GM10266 (cell line): ENCODE data around the gene TACC2.

Source experiments
- DNase-seq: peaks from one replicate; pipeline ENCODE4 v3.0.0; 2012; ENCODE audit errors: extremely low spot score
- CTCF ChIP-seq: IDR thresholded peaks from 2 replicates; pipeline ENCODE4 v1.5.1; 2012; ENCODE audit warnings: mild to moderate bottlenecking, low read depth; ENCODE audit not compliant: control insufficient read depth, insufficient read depth; ENCODE audit errors: missing control alignments

Gene TACC2

DNA sequence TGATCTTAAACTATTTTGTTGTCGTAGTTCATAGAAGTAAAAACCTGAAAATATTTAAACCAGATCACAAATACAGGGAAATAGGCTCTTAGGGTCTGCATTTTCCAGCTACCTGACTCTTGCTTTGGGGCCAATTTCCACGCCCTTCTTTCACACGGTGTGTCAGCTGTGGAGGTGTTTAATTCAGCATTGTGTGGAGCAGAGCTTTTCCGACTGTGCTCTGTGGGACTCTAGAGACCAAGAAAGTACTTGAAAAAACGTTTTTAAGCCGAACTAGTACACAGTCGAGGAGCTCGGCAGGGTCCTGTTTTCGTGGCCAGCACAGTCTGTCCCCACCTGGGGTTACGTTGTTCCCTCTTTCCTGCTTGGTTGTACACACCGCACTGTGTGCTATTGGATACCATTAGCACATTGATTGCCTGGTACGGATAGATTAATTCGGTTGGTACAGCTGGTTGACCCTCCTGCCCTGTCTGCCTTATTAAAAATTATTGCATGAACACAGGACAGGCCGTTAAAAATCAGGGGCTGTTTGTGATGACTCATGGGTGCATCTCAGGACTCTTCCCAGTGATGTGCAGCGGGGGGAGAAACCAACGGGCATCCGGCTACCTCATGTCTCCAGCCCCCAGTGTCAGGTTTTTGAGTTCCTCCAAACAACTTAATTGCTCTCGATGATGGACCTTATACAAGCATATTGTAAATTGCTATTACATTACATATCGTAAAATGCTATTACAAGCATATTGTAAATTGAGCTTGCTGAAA, 201.4 kb downstream of the TACC2 start:
- no peak for TF ChIP-seq CTCF
- no peak for DNase-seq

DNA sequence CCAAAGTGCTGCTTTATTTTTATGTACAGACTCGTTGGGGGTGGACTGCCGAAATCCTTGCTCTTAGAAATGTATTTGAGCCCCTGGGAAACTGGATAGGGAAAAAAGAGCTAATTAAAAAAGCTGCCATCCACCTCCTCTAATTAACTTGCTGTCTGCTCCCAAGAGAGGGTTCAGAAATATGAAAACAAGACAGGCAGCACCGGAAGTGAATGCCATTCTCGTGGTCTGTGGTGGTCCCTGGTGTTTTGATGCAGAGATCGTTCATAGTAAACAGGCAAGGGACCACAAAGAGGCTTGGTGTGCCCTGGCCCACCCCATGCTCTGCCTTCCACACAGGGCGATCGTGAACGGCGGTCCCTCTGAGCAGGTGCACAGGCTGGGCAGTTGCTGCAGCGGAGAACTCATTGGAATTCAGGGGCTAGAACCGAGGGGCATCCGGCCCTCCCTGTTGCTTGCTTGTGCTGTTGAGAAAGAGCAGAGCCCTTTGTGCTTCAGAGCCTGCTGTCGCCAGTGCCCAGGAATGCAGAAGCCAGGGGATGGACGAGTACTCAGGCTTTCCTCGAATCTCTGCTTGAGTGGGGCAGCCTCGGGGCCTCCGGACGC, 203.1 kb downstream of the TACC2 start:
- no peak for DNase-seq
- TF ChIP-seq CTCF, result no peak

- DNase-seq, result no peak
- no peak for TF ChIP-seq CTCF
Measured at GRCh38 chr10:122194251-122194650, 205.3 kb downstream of the TACC2 start.

GRCh38 chr10:122196218-122196617, 207.3 kb downstream of the TACC2 start:
- no peak for DNase-seq
- TF ChIP-seq CTCF, result no peak

GRCh38 chr10:122197611-122198222, 208.8 kb downstream of the TACC2 start:
- TF ChIP-seq CTCF, result no peak
- DNase-seq, result no peak

- no peak for DNase-seq
- TF ChIP-seq CTCF, result no peak
Measured at GRCh38 chr10:122198631-122199030, 209.7 kb downstream of the TACC2 start.

- TF ChIP-seq CTCF, result no peak
- no peak for DNase-seq
Measured at GRCh38 chr10:122199070-122199469, 210.1 kb downstream of the TACC2 start.
